GM12872 (cell line): ENCODE data around the gene SLC8A2.

Experiments used
- CTCF ChIP-seq: IDR thresholded peaks from 3 replicates; pipeline ENCODE4 v1.5.1; 2011; ENCODE audit warnings: low read depth, mild to moderate bottlenecking, low read length, moderate library complexity; ENCODE audit not compliant: insufficient read depth

Gene SLC8A2

GRCh38 chr19:47508721-47509120 is 37.0 kb upstream of the SLC8A2 start:
- TF ChIP-seq CTCF, result no peak

- TF ChIP-seq CTCF, result no peak
These were observed 36.3 kb upstream of the SLC8A2 start for GRCh38 chr19:47507924-47508553.

- TF ChIP-seq CTCF, result no peak
These were observed 35.3 kb upstream of the SLC8A2 start for GRCh38 chr19:47507012-47507411.

- no peak for TF ChIP-seq CTCF
These were observed 34.8 kb upstream of the SLC8A2 start for GRCh38 chr19:47506459-47506858.

GRCh38 chr19:47505506-47505905 is 33.8 kb upstream of the SLC8A2 start:
- no peak for TF ChIP-seq CTCF

- TF ChIP-seq CTCF, result no peak
These were observed 32.1 kb upstream of the SLC8A2 start for GRCh38 chr19:47503826-47504150.

- TF ChIP-seq CTCF, result no peak
These were observed 31.6 kb upstream of the SLC8A2 start for GRCh38 chr19:47503130-47503825.
